GM12891 (cell line): ENCODE data around the gene LEMD2.

Experiments
- DNase-seq: peaks from one replicate; pipeline ENCODE4 v3.0.0; 2011; ENCODE audit warnings: low spot score; ENCODE audit not compliant: insufficient read length
- FAIRE-seq: peaks from 2 replicates; lab custom pipeline; 2011; peaks lifted over from hg19 to GRCh38; lab: Jason Lieb, UNC
- PAX5 ChIP-seq: IDR thresholded peaks from 2 replicates; pipeline ENCODE4 v1.6.1; 2011; ENCODE audit warnings: low read length, moderate library complexity, mild to moderate bottlenecking; ENCODE audit not compliant: insufficient read depth, severe bottlenecking
- POLR2A ChIP-seq: IDR thresholded peaks from 2 replicates; pipeline ENCODE4 v1.6.1; 2011; ENCODE audit warnings: low read depth, low read length, control low read depth
- POLR2AphosphoS5 ChIP-seq: IDR thresholded peaks from 2 replicates; pipeline ENCODE4 v1.6.1; 2011; ENCODE audit warnings: low read depth, low read length, control low read depth
- POU2F2 ChIP-seq: IDR thresholded peaks from 2 replicates; pipeline ENCODE4 v1.6.1; 2011; ENCODE audit warnings: low read depth, mild to moderate bottlenecking, control low read depth, low read length, moderate library complexity
- SPI1 ChIP-seq: IDR thresholded peaks from 2 replicates; pipeline ENCODE4 v1.6.1; 2011; ENCODE audit warnings: low read depth, low read length, control low read depth
- TAF1 ChIP-seq: IDR thresholded peaks from 2 replicates; pipeline ENCODE4 v1.6.1; 2011; ENCODE audit warnings: low read depth, low read length, control low read depth

Gene LEMD2

GRCh38 chr6:33786736-33787135 is 2.2 kb downstream of the LEMD2 start:
- no peak for FAIRE-seq
- TF ChIP-seq PAX5: no peak
- TF ChIP-seq POU2F2: no peak
- no peak for DNase-seq

GRCh38 chr6:33785778-33786177 is 3.2 kb downstream of the LEMD2 start:
- FAIRE-seq (no peak), DNase-seq (no peak)

GRCh38 chr6:33784787-33785186 is 4.1 kb downstream of the LEMD2 start:
- no peak for DNase-seq
- TF ChIP-seq POLR2AphosphoS5 (no peak), POU2F2 (no peak), POLR2A (no peak), SPI1 (no peak), PAX5 (no peak), TAF1 (no peak)
- FAIRE-seq: no peak

More at GRCh38 chr6:33785778-33786177, 3.2 kb downstream of the LEMD2 start:
- TF ChIP-seq PAX5 (no peak), POLR2AphosphoS5 (no peak), TAF1 (no peak), SPI1 (no peak), POU2F2 (no peak), POLR2A (no peak)

- no peak for TF ChIP-seq SPI1
- no peak for TF ChIP-seq TAF1
- TF ChIP-seq POLR2A: no peak
- TF ChIP-seq PAX5: no peak
- TF ChIP-seq POU2F2: no peak
- TF ChIP-seq POLR2AphosphoS5: no peak
- FAIRE-seq (no peak), DNase-seq (no peak)
These were observed 5.0 kb downstream of the LEMD2 start for GRCh38 chr6:33783781-33784520.

GRCh38 chr6:33782561-33782960 is 6.4 kb downstream of the LEMD2 start:
- FAIRE-seq (no peak), DNase-seq (no peak)
- no peak for TF ChIP-seq POLR2A
- no peak for TF ChIP-seq SPI1
- no peak for TF ChIP-seq PAX5
- no peak for TF ChIP-seq POLR2AphosphoS5
- TF ChIP-seq TAF1: no peak
- TF ChIP-seq POU2F2: no peak

GRCh38 chr6:33781131-33781975 is 7.6 kb downstream of the LEMD2 start:
- no peak for FAIRE-seq
- DNase-seq: no peak
- TF ChIP-seq POU2F2 (no peak), SPI1 (no peak)

- no peak for DNase-seq
- FAIRE-seq: no peak
- TF ChIP-seq POLR2AphosphoS5: no peak
- no peak for TF ChIP-seq TAF1
- no peak for TF ChIP-seq PAX5
- no peak for TF ChIP-seq POLR2A
- TF ChIP-seq POU2F2: no peak
- TF ChIP-seq SPI1: no peak
These were observed 9.0 kb downstream of the LEMD2 start for GRCh38 chr6:33779895-33780294.

- TF ChIP-seq POLR2A (no peak), PAX5 (no peak), SPI1 (no peak), POU2F2 (no peak), POLR2AphosphoS5 (no peak), TAF1 (no peak)
- FAIRE-seq: no peak
- DNase-seq: no peak
These were observed 9.6 kb downstream of the LEMD2 start for GRCh38 chr6:33779290-33779689.

- no peak for FAIRE-seq
- no peak for TF ChIP-seq POLR2A
- TF ChIP-seq POLR2AphosphoS5: no peak
- no peak for TF ChIP-seq SPI1
- TF ChIP-seq PAX5: no peak
- DNase-seq: no peak
These were observed 10.3 kb downstream of the LEMD2 start for GRCh38 chr6:33778444-33779121.
